Heart left ventricle (tissue), 16 donors: Measurements from ENCODE around the gene CEACAM1. TPM values are rescaled to one million over a fixed set of nuclear protein-coding genes. Genes with fewer than 3 reads are reported as not detected.

Source experiments
- ATAC-seq, 4 donors: fragments of 200-7000 bp; cut with Tn5 transposase; one replicate each; pipeline ENCODE4 v1.9.1; 2020 to 2022; ENCODE audit warnings: moderate library complexity in 4 of 4, mild to moderate bottlenecking in 3 of 4, moderate number of reproducible peaks in 1 of 4
- DNase-seq, 5 donors: peaks; one replicate each; pipeline ENCODE4 v3.0.0-alpha.2; 2020
- H3K27ac ChIP-seq, 12 donors: fragments of 200-600 bp; sonication (generic) in 4 of 12; one replicate each; pipeline versions ENCODE4 v1.5.0 to v1.8.0; 2016 to 2022; ENCODE audit warnings: mild to moderate bottlenecking in 2 of 12
- H3K27me3 ChIP-seq, 9 donors: fragments of 200-600 bp; sonication (generic) in 2 of 9; one replicate each; pipeline versions ENCODE4 v1.5.1 to v1.8.0; 2016 to 2022; ENCODE audit warnings: mild to moderate bottlenecking in 3 of 9
- H3K36me3 ChIP-seq, 9 donors: fragments of 200-600 bp; sonication (generic) in 2 of 9; one replicate each; pipeline versions ENCODE4 v1.5.0 to v1.8.0; 2018 to 2022; ENCODE audit warnings: mild to moderate bottlenecking in 2 of 9
- H3K4me1 ChIP-seq, 12 donors: fragments of 200-600 bp; sonication (generic) in 4 of 12; one replicate each; pipeline versions ENCODE4 v1.5.0 to v1.8.0; 2016 to 2022; ENCODE audit warnings: mild to moderate bottlenecking in 3 of 12
- H3K4me3 ChIP-seq, 12 donors: fragments of 200-600 bp; sonication (generic) in 4 of 12; one replicate each; pipeline versions ENCODE4 v1.5.0 to v1.8.0; 2017 to 2022; ENCODE audit warnings: mild to moderate bottlenecking in 9 of 12, moderate library complexity in 4 of 12
- H3K9me3 ChIP-seq, 12 donors: fragments of 200-600 bp; sonication (generic) in 4 of 12; one replicate each; pipeline versions ENCODE4 v1.5.0 to v1.8.0; 2016 to 2022; ENCODE audit warnings: mild to moderate bottlenecking in 1 of 12
- CTCF ChIP-seq, 12 donors: fragments of 200-600 bp; sonication (generic) in 4 of 12; IDR thresholded peaks; one replicate each; pipeline versions ENCODE4 v1.5.0 to v1.8.0; 2018 to 2022; ENCODE audit warnings: antibody characterized with exemption in 12 of 12, mild to moderate bottlenecking in 5 of 12
- POLR2A ChIP-seq, 2 donors: fragments of 450-650 bp; IDR thresholded peaks; one replicate each; pipeline ENCODE4 v1.6.1; 2017; ENCODE audit warnings: antibody characterized with exemption in 2 of 2, mild to moderate bottlenecking in 2 of 2, moderate library complexity in 2 of 2
- WGBS, 4 donors: extraction: QIAGEN DNeasy Blood & Tissue Kit in 2 of 4; methylation state at CpG; one replicate each; pipeline versions ENCODE4 v1.1.5 to v1.1.7; 2013 to 2018; 5-methylcytosine and 5-hydroxymethylcytosine counted together
- intact Hi-C, 10 donors: fragments of 100-400 bp; cut with DNase I; formaldehyde crosslinking; loops; one replicate each; pipeline versions ENCODE4 v1.11.1 to v1.14.2; 2022
- polyA plus RNA-seq, 2 donors: library from polyadenylated mRNA; stranded (reverse); fragments of 200-250 nt; gene quantifications; one replicate each; pipeline ENCODE4 v1.2.3, GENCODE V29; 2013
- total RNA-seq, 9 donors: library from RNA; depleted of rRNA in 2 of 9; stranded (reverse); fragments of >200 nt in 2 of 9; fragmentation: NEBNext Ultra II Directional in 3 of 9; extraction: Animal tissue kit (Norgen Biotek cat#: 25700) in 3 of 9; gene quantifications; one replicate each; pipeline versions ENCODE4 v1.1.0 to v1.2.4, GENCODE V29; 2016 to 2023
- donor health status: ischemic (EF 13 %, LVEDD 7.1; RV severe dilation, severe dysfunction).
- donor health status: healthy with polysubstance abuse.
- donor health status: DM: no; HTN: yes; CAD: no.
- donor health status: DM: no; HTN: no; CAD: no.
- donor health status: ischemic (EF 25% LVEDD 6.9; RV normal size, moderate dysfunction).
- donor health status: ischemic (EF 25% LVEDD 5.7; RV mildly dilated, moderate dysfunction).
- donor health status: healthy.
- donor health status: DM: yes; HTN: yes; CAD: no.
- donor health status: ischemic (EF 35%, LVEDD 5.7; RV mildly dilated, moderate dysfunction).
- donor health status: nonischemic (EF 11% LVEDD 7.7; RV severe dilation, severe dysfunction).
- donor health status: DM: yes; HTN: yes; CAD: no.
- donor health status: PGD.
- donor health status: ischemic (EF 29% LVEDD 5.4; RV normal size, mild dysfunction).
- donor health status: nonischemic (EF 23%, LVEDD 6.1; RV moderate dilation, normal function).

The CEACAM1 gene
- total and polyA plus RNA-seq, 11 donors: 1.3 to 8.3 (median 2.4) TPM

- intact Hi-C loops: no loop called here
- no peaks in the 10 kb centered on the region for H3K27me3 ChIP-seq
- H3K4me3 ChIP-seq: no peak overlapping the region
- H3K36me3 ChIP-seq: no peaks in the 10 kb centered on the region
- WGBS, 4 donors: 46 to 59% (median 52%) methylated on average over 2 of the region's 2 CpGs
- peaks cover 0 to 15% (median 0%) of the 10 kb centered on the region in 12 donors for H3K4me1 ChIP-seq
- no peak overlapping the region for H3K27ac ChIP-seq
- ATAC-seq (no peak), DNase-seq (no peak)
- TF ChIP-seq POLR2A (IDR thresholded peaks at IDR 0.05) (no peak), CTCF (IDR thresholded peaks at IDR 0.05) (no peak)
- no peaks in the 10 kb centered on the region for H3K9me3 ChIP-seq
Measured at GRCh38 chr19:42571116-42571515, 42.8 kb upstream of the CEACAM1 start.

- intact Hi-C loops: loop anchor here in 1 of 10 donors (5.0 kb wide), 1 partner anchor 208 kb away; no protein-coding TSS in a partner anchor
- TF ChIP-seq CTCF (IDR thresholded peaks at IDR 0.05) (no peak), POLR2A (IDR thresholded peaks at IDR 0.05) (no peak)
- no peaks in the 10 kb centered on the region for H3K9me3 ChIP-seq
- H3K4me1 ChIP-seq: peaks cover 0 to 15% (median 2%) of the 10 kb centered on the region in 12 donors
- no peaks in the 10 kb centered on the region for H3K36me3 ChIP-seq
- H3K27me3 ChIP-seq: no peaks in the 10 kb centered on the region
- no peak overlapping the region for H3K27ac ChIP-seq
- no peak overlapping the region for H3K4me3 ChIP-seq
- ATAC-seq (no peak), DNase-seq (no peak)
- WGBS, 4 donors: 60 to 73% (median 69%) methylated on average over 2 of the region's 2 CpGs
Measured at GRCh38 chr19:42569193-42569592, 40.9 kb upstream of the CEACAM1 start.

- TF ChIP-seq POLR2A (IDR thresholded peaks at IDR 0.05): no peak
- no peak for TF ChIP-seq CTCF (IDR thresholded peaks at IDR 0.05)
- H3K9me3 ChIP-seq: no peaks in the 10 kb centered on the region
- no peaks in the 10 kb centered on the region for H3K27me3 ChIP-seq
- peaks cover 0 to 18% (median 9%) of the 10 kb centered on the region in 12 donors for H3K4me1 ChIP-seq
- intact Hi-C loops: loop anchor here in 1 of 10 donors (5.0 kb wide), 1 partner anchor 209 kb away; no protein-coding TSS in a partner anchor
- no peak overlapping the region for H3K4me3 ChIP-seq
- H3K27ac ChIP-seq: no peak overlapping the region
- no peak for ATAC-seq
- 61 to 75% (median 71%) methylated on average over 4 of the region's 4 CpGs for WGBS, 4 donors
- H3K36me3 ChIP-seq: no peaks in the 10 kb centered on the region
- no peak for DNase-seq
Measured at GRCh38 chr19:42568006-42568405, 39.7 kb upstream of the CEACAM1 start.

GRCh38 chr19:42567567-42567966 is 39.3 kb upstream of the CEACAM1 start:
- intact Hi-C loops: loop anchor here in 1 of 10 donors (2.0 to 5.0 kb wide), 2 partner anchors 29 to 210 kb away; no protein-coding TSS in a partner anchor

More at GRCh38 chr19:42567567-42567966, 39.3 kb upstream of the CEACAM1 start:
- DNase-seq (no peak), ATAC-seq (no peak)
- no peak for TF ChIP-seq CTCF (IDR thresholded peaks at IDR 0.05)
- TF ChIP-seq POLR2A (IDR thresholded peaks at IDR 0.05): no peak
- Histone ChIP-seq H3K27me3 (no peaks in the 10 kb centered on the region), H3K4me3 (no peak overlapping the region), H3K9me3 (no peaks in the 10 kb centered on the region), H3K27ac (no peak overlapping the region), H3K36me3 (no peaks in the 10 kb centered on the region), H3K4me1 (peaks cover 0 to 18% (median 9%) of the 10 kb centered on the region in 12 donors)
- WGBS, 4 donors: 84 to 93% (median 89%) methylated on average over 4 of the region's 4 CpGs
